ENCODE measurements around the gene TSNAXIP1.

DNA sequence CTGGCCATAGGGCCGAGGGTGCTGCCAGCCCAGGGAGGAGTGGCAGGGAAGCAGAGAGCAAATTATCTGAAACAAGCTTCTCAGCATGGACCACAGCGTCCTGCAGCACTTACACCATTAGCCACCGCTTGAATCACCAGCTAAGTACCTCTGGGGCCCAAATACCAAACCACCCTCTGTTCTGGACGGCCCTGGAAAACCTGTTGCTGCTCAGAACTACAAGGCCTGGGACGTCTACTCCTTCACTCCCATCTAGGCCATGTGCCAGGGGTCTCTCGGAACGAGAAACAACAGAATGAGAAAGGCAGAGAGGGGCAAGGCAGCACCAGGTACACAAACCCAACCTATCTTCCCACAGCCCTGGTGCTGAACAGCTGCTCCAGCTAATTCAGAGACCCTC is 47.7 kb upstream of the TSNAXIP1 start:
- no peak for TF ChIP-seq SP2 (tag by site-specific recombination; IDR thresholded peaks at IDR 0.05)
- TF ChIP-seq YY1 (tag by site-specific recombination; IDR thresholded peaks at IDR 0.05): no peak
- no peak for TF ChIP-seq ZNF16 (tag by site-specific recombination; IDR thresholded peaks at IDR 0.05; ENCODE audit: low read depth)
- no peak for TF ChIP-seq ZNF274 (IDR thresholded peaks at IDR 0.05; ENCODE audit: low read length)
- no peak for TF ChIP-seq ZNF274 (tag by site-specific recombination; IDR thresholded peaks at IDR 0.05; ENCODE audit: borderline replicate concordance)
- no peak for TF ChIP-seq ZBTB8A (tag by site-specific recombination; IDR thresholded peaks at IDR 0.05)
- TF ChIP-seq RBAK (tag by site-specific recombination; IDR thresholded peaks at IDR 0.05): no peak
- TF ChIP-seq HOXA7 (CRISPR knock-in tag; IDR thresholded peaks at IDR 0.05; ENCODE audit: borderline replicate concordance): no peak
- no peak for TF ChIP-seq ZNF510 (tag by site-specific recombination; IDR thresholded peaks at IDR 0.05; ENCODE audit: insufficient replicate concordance)
- TF ChIP-seq ZNF114 (tag by site-specific recombination; IDR thresholded peaks at IDR 0.05): no peak
- peak; percentile 8; the same call in 1 of the 2 replicates for TF ChIP-seq ZIC2 (tag by site-specific recombination; IDR thresholded peaks at IDR 0.05)
- TF ChIP-seq, protein P1, sequence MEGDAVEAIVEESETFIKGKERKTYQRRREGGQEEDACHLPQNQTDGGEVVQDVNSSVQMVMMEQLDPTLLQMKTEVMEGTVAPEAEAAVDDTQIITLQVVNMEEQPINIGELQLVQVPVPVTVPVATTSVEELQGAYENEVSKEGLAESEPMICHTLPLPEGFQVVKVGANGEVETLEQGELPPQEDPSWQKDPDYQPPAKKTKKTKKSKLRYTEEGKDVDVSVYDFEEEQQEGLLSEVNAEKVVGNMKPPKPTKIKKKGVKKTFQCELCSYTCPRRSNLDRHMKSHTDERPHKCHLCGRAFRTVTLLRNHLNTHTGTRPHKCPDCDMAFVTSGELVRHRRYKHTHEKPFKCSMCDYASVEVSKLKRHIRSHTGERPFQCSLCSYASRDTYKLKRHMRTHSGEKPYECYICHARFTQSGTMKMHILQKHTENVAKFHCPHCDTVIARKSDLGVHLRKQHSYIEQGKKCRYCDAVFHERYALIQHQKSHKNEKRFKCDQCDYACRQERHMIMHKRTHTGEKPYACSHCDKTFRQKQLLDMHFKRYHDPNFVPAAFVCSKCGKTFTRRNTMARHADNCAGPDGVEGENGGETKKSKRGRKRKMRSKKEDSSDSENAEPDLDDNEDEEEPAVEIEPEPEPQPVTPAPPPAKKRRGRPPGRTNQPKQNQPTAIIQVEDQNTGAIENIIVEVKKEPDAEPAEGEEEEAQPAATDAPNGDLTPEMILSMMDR (tag by site-specific recombination; IDR thresholded peaks at IDR 0.05): no peak
- no peak for TF ChIP-seq ZSCAN30 (tag by site-specific recombination; IDR thresholded peaks at IDR 0.05)
- TF ChIP-seq ZNF302 (tag by site-specific recombination; IDR thresholded peaks at IDR 0.05; ENCODE audit: low read depth): no peak
- TF ChIP-seq ZNF138 (tag by site-specific recombination; IDR thresholded peaks at IDR 0.05; ENCODE audit: borderline replicate concordance): no peak

Measured in HEK293 (cell line).